Measurements from ENCODE around the gene MIPOL1.

DNA sequence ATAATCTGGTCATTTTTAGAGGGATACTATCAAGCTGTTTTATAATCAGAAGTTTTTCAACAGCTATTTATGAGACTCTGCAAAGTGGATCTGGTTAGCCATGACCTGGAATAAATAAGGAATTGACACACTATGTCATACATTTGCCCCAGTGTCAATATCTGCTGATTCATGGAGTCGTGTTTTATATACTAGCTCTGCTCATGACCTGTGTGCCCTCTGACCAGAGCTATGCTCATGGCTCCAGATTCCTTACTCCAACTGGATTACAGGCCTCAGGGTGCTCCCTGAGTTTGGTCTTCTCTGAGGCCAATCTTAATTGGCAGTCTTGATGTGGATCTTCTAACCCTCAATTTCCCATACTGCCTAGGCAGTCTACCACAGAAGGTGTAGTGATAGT, 256.2 kb downstream of the MIPOL1 start:
- TF ChIP-seq, protein P1, sequence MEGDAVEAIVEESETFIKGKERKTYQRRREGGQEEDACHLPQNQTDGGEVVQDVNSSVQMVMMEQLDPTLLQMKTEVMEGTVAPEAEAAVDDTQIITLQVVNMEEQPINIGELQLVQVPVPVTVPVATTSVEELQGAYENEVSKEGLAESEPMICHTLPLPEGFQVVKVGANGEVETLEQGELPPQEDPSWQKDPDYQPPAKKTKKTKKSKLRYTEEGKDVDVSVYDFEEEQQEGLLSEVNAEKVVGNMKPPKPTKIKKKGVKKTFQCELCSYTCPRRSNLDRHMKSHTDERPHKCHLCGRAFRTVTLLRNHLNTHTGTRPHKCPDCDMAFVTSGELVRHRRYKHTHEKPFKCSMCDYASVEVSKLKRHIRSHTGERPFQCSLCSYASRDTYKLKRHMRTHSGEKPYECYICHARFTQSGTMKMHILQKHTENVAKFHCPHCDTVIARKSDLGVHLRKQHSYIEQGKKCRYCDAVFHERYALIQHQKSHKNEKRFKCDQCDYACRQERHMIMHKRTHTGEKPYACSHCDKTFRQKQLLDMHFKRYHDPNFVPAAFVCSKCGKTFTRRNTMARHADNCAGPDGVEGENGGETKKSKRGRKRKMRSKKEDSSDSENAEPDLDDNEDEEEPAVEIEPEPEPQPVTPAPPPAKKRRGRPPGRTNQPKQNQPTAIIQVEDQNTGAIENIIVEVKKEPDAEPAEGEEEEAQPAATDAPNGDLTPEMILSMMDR (IDR thresholded peaks at IDR 0.05): no peak
- no peak for TF ChIP-seq POLR2A (IDR thresholded peaks at IDR 0.05)

Measured in ovary (tissue), 3 donors.